A549 treated with CORT108297 at 1 μM for 4 hours (cell line): ENCODE results near the gene PPME1. TPM values are rescaled to one million over a fixed set of nuclear protein-coding genes. Genes with fewer than 3 reads are reported as not detected.

Experiments
- total RNA-seq: library from RNA; stranded (reverse); fragments of 200-300 nt; extraction: Qiagen RNA extraction; gene quantifications from 5 replicates; pipeline ENCODE4 v1.2.3, GENCODE V29; 2022

PPME1 gene
- total RNA-seq = 54.8 to 58.0 TPM (median 57.1 TPM) in 5 replicates

GRCh38 chr11:74170694-74171629 lies at the start of gene PPME1, which contains the start of gene C2CD3:
TSS of gene PPME1 (plus strand) at chr11:74171289. CDS start at chr11:74171422, 133 bp downstream.
TSS of gene C2CD3 (minus strand) at chr11:74171002. CDS start at chr11:74170792, 210 bp downstream.

Other genes starting within 250 kb of the PPME1 start
- 0.15 to 0.50 TPM (median 0.41 TPM) in 5 replicates for gene DNAJB13, start 220.3 kb upstream of the PPME1 start, total RNA-seq
- gene UCP2, start 188.4 kb upstream of the PPME1 start, total RNA-seq = 71.6 to 85.6 TPM (median 79.9 TPM) in 5 replicates
- gene UCP3, start 162.2 kb upstream of the PPME1 start, total RNA-seq = 1.3 to 2.5 TPM (median 1.5 TPM) in 5 replicates
- gene C2CD3, start 287 bp upstream of the PPME1 start, total RNA-seq = 16.3 to 18.7 TPM (median 18.1 TPM) in 5 replicates
- gene P4HA3, start 140.4 kb downstream of the PPME1 start, total RNA-seq = 32.7 to 58.9 TPM (median 45.2 TPM) in 5 replicates
- gene PGM2L1, start 227.1 kb downstream of the PPME1 start, total RNA-seq = 8.9 to 17.0 TPM (median 14.7 TPM) in 5 replicates